Keratinocyte (primary cell): Measurements from ENCODE around the gene DNAJB14. TPM values are rescaled to one million over a fixed set of nuclear protein-coding genes. Genes with fewer than 3 reads are reported as not detected.

Experiments used
- DNase-seq: peaks from one replicate; pipeline ENCODE4 v3.0.0-alpha.2; 2011; ENCODE audit warnings: low read depth, missing footprints, low spot score
- FAIRE-seq: peaks from 2 replicates; lab custom pipeline; 2011; peaks lifted over from hg19 to GRCh38; lab: Jason Lieb, UNC
- H2AFZ ChIP-seq: 2 replicates; pipeline ENCODE4 v1.6.0; 2012; ENCODE audit warnings: low read length, control low read depth, inconsistent platforms; ENCODE audit not compliant: control insufficient read depth
- H3K27ac ChIP-seq: 2 replicates; pipeline ENCODE4 v1.5.1; 2011; ENCODE audit warnings: low read length; ENCODE audit not compliant: control insufficient read depth, insufficient read depth
- H3K27me3 ChIP-seq: 3 replicates; pipeline ENCODE4 v1.6.0; 2011; ENCODE audit warnings: low read length; ENCODE audit not compliant: control insufficient read depth, insufficient read depth; ENCODE audit errors: extremely low read depth
- H3K36me3 ChIP-seq, 2 experiments: 2 replicates in 1 of 2; 3 replicates in 1 of 2; pipeline ENCODE4 v1.5.1; 2011; ENCODE audit warnings: low read length in 2 of 2, mild to moderate bottlenecking in 1 of 2; ENCODE audit not compliant: control insufficient read depth in 2 of 2, insufficient read depth in 2 of 2; ENCODE audit errors: extremely low read depth in 1 of 2
- H3K4me1 ChIP-seq: 3 replicates; pipeline ENCODE4 v1.5.1; 2011; ENCODE audit warnings: low read length; ENCODE audit not compliant: control insufficient read depth, insufficient read depth; ENCODE audit errors: extremely low read depth
- H3K4me2 ChIP-seq: 3 replicates; pipeline ENCODE4 v1.6.0; 2011; ENCODE audit warnings: low read depth, low read length; ENCODE audit not compliant: control insufficient read depth, insufficient read depth; ENCODE audit errors: extremely low read depth
- H3K4me3 ChIP-seq, 3 experiments: fragments of 200-600 bp in 1 of 3; sonication (generic) in 1 of 3; 2 replicates in 2 of 3; 3 replicates in 1 of 3; pipeline ENCODE4 v1.5.1; 2011 to 2016; ENCODE audit warnings: low read length in 3 of 3, mild to moderate bottlenecking in 3 of 3, control low read depth in 2 of 3, inconsistent platforms in 1 of 3, low read depth in 1 of 3, mixed read lengths in 1 of 3, mixed run types in 1 of 3, moderate library complexity in 1 of 3; ENCODE audit not compliant: control insufficient read depth in 2 of 3, insufficient read depth in 2 of 3; ENCODE audit errors: extremely low read depth in 1 of 3
- H3K79me2 ChIP-seq: 2 replicates; pipeline ENCODE4 v1.6.0; 2012; ENCODE audit warnings: low read length; ENCODE audit not compliant: control insufficient read depth, insufficient read depth
- H3K9ac ChIP-seq: 3 replicates; pipeline ENCODE4 v1.6.0; 2011; ENCODE audit warnings: low read length; ENCODE audit not compliant: control insufficient read depth, insufficient read depth; ENCODE audit errors: extremely low read depth
- H3K9me1 ChIP-seq: 3 replicates; pipeline ENCODE4 v1.6.0; 2011; ENCODE audit warnings: low read length; ENCODE audit not compliant: control insufficient read depth, insufficient read depth; ENCODE audit errors: extremely low read depth
- H3K9me3 ChIP-seq: 2 replicates; pipeline ENCODE4 v1.5.1; 2012; ENCODE audit warnings: low read depth, low read length; ENCODE audit not compliant: control insufficient read depth
- H4K20me1 ChIP-seq: 3 replicates; pipeline ENCODE4 v1.6.0; 2011; ENCODE audit warnings: low read length; ENCODE audit not compliant: control insufficient read depth, insufficient read depth; ENCODE audit errors: extremely low read depth
- EZH2 ChIP-seq: IDR thresholded peaks from one replicate; pipeline ENCODE4 v1.6.1; 2012; ENCODE audit warnings: inconsistent platforms, mild to moderate bottlenecking, low read length, moderate library complexity
- dilution Hi-C: fragments of 300-500 bp; cut with MboI; formaldehyde crosslinking; loops from one replicate; pipeline ENCODE4 v1.7.0; 2020; ENCODE audit warnings: low sequenced_read_pairs; ENCODE audit not compliant: extremely low pct_ligation_motif_present
- polyA plus RNA-seq, 5 experiments: library from polyadenylated mRNA; depleted of rRNA in 3 of 5; stranded (reverse) in 3 of 5; stranded (forward) in 1 of 5; unstranded in 1 of 5; fragments of >200 nt; gene quantifications; 1 replicate in 1 of 5; 2 replicates in 3 of 5; 3 replicates in 1 of 5; pipeline versions ENCODE4 v1.2.1 to v1.2.3, GENCODE V29; 2011 to 2012; ENCODE audit warnings: missing spikeins in 2 of 5, low read depth in 1 of 5, low replicate concordance in 1 of 5
- TF ChIP-seq, protein P1 (sequence below), 3 experiments: IDR thresholded peaks in 1 of 3; conservative IDR thresholded peaks in 1 of 3; optimal IDR thresholded peaks in 1 of 3; 2 replicates in 2 of 3; 3 replicates in 1 of 3; pipeline versions ENCODE3 to v1.5.1; 2011; ENCODE audit warnings: low read length in 3 of 3, mild to moderate bottlenecking in 3 of 3, moderate library complexity in 2 of 3, control low read depth in 1 of 3, inconsistent platforms in 1 of 3; ENCODE audit not compliant: insufficient read depth in 2 of 3; ENCODE audit errors: extremely low read depth in 1 of 3

DNAJB14 gene
- polyA plus RNA-seq, 1 donor (not counting 4 experiments of a cell fraction or from before 2014, with no cell fraction given): 17.9 TPM

DNA sequence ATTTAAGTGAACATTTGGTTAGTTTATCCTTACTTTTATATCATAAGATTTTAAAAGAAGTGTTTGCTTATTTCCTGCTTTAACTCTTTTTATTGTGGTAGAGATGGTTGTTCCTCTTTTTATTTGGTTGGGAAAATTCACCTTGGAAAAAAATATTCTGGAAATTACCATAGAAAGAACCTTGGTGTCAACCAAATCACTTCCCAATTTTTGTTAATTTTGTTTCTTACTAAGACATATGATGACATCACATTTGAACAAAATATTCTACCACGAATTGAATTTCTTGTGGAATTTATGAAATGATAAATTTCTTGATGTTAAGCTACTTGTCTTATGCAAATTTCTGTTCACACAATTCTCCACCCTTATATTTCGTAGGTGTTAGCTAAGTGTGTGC, 85.9 kb downstream of the DNAJB14 start:
- Histone ChIP-seq H3K27ac (no peak overlapping the region), H3K9me3 (no peaks in the 10 kb centered on the region), H3K27me3 (no peaks in the 10 kb centered on the region), H3K9ac (no peak overlapping the region), H4K20me1 (no peaks in the 10 kb centered on the region), H3K79me2 (no peaks in the 10 kb centered on the region), H2AFZ (no peak overlapping the region), H3K4me3 (no peak overlapping the region), H3K4me2 (no peak overlapping the region), H3K9me1 (no peaks in the 10 kb centered on the region), H3K4me1 (peaks cover 9% of the 10 kb centered on the region), H3K36me3 (peaks cover 21 to 30% of the 10 kb centered on the region in 2 experiments)
- FAIRE-seq (no peak), DNase-seq (no peak)
- no peak for TF ChIP-seq EZH2
- TF ChIP-seq, protein P1, sequence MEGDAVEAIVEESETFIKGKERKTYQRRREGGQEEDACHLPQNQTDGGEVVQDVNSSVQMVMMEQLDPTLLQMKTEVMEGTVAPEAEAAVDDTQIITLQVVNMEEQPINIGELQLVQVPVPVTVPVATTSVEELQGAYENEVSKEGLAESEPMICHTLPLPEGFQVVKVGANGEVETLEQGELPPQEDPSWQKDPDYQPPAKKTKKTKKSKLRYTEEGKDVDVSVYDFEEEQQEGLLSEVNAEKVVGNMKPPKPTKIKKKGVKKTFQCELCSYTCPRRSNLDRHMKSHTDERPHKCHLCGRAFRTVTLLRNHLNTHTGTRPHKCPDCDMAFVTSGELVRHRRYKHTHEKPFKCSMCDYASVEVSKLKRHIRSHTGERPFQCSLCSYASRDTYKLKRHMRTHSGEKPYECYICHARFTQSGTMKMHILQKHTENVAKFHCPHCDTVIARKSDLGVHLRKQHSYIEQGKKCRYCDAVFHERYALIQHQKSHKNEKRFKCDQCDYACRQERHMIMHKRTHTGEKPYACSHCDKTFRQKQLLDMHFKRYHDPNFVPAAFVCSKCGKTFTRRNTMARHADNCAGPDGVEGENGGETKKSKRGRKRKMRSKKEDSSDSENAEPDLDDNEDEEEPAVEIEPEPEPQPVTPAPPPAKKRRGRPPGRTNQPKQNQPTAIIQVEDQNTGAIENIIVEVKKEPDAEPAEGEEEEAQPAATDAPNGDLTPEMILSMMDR (optimal IDR thresholded peaks at IDR 0.05 in 1 of 3, IDR thresholded peaks at IDR 0.05 in 1 of 3, conservative IDR thresholded peaks at IDR 0.05 in 1 of 3; ENCODE audit: extremely low read depth in 1 of 3, insufficient read depth in 2 of 3, low read length in 3 of 3): no peak
- dilution Hi-C loops: no loop called here

DNA sequence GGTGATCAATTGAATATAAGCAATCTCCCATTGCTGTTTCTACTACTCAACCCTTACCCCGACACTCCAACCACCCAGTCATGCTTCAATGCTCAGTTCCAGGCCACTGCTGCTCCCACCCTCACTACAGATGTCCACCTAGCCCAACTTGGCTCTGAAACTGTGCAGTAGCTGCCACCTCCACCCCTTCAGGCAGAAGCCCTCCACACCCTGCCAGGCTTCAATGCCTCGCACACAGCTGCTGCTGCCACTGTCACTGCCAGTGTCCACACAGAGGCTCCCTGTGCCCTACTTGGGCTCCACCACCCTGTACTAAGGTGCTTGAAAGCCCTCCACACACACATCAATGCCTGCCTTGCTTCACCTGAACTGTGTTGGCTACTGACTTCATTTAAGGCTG, 86.8 kb downstream of the DNAJB14 start:
- Histone ChIP-seq H3K27ac (no peak overlapping the region), H3K4me2 (no peak overlapping the region), H3K4me1 (peaks cover 11% of the 10 kb centered on the region), H3K36me3 (peaks cover 22 to 31% of the 10 kb centered on the region in 2 experiments), H4K20me1 (no peaks in the 10 kb centered on the region), H3K4me3 (no peak overlapping the region), H3K9ac (no peak overlapping the region), H3K27me3 (no peaks in the 10 kb centered on the region), H2AFZ (no peak overlapping the region), H3K9me3 (no peaks in the 10 kb centered on the region), H3K79me2 (no peaks in the 10 kb centered on the region), H3K9me1 (no peaks in the 10 kb centered on the region)
- DNase-seq (no peak), FAIRE-seq (no peak)
- TF ChIP-seq EZH2: no peak
- TF ChIP-seq, protein P1 (optimal IDR thresholded peaks at IDR 0.05 in 1 of 3, IDR thresholded peaks at IDR 0.05 in 1 of 3, conservative IDR thresholded peaks at IDR 0.05 in 1 of 3; ENCODE audit: extremely low read depth in 1 of 3, insufficient read depth in 2 of 3, low read length in 3 of 3): no peak
- dilution Hi-C loops: no loop called here
